Hepatocyte (in vitro differentiated cells): ENCODE measurements around the gene ZFYVE28.

Experiments used
- EZH2 ChIP-seq: fragments of 200-600 bp; sonication (generic); IDR thresholded peaks from 2 replicates; pipeline ENCODE4 v1.6.1; 2016; ENCODE audit warnings: antibody characterized with exemption, mild to moderate bottlenecking, borderline replicate concordance
- TF ChIP-seq, protein P1 (sequence below): fragments of 200-600 bp; sonication (generic); IDR thresholded peaks from 2 replicates; pipeline ENCODE4 v1.5.1; 2016; ENCODE audit warnings: antibody characterized with exemption, mild to moderate bottlenecking; ENCODE audit not compliant: poor library complexity

DNA sequence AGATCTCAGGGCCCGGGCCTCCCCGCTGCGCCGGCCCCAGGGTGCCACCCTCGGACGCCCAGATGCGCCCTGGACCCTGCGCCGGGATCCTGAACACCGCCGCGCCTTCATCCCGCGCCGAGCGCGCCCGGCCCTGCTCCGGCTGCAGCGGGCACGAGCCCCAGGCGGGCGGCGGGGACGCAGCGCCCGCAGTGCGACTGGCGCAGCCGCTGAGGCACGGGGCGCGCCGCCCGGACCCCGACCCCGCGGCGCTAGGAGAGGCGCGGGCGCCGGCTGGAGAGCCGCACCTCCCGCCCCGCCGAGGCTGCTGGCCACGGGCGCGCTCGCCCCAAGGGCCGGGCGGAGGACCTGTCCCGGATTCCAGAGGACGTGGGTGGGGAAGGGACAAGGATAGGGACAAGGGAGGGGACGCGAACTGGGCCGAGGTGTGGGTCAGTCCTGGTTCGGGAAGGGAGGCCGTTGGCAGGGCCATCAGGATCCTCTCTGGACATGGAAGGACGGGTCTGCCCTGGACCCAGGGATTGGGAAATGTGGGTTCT lies 1.1 kb downstream of the ZFYVE28 start:
- TF ChIP-seq, protein P1, sequence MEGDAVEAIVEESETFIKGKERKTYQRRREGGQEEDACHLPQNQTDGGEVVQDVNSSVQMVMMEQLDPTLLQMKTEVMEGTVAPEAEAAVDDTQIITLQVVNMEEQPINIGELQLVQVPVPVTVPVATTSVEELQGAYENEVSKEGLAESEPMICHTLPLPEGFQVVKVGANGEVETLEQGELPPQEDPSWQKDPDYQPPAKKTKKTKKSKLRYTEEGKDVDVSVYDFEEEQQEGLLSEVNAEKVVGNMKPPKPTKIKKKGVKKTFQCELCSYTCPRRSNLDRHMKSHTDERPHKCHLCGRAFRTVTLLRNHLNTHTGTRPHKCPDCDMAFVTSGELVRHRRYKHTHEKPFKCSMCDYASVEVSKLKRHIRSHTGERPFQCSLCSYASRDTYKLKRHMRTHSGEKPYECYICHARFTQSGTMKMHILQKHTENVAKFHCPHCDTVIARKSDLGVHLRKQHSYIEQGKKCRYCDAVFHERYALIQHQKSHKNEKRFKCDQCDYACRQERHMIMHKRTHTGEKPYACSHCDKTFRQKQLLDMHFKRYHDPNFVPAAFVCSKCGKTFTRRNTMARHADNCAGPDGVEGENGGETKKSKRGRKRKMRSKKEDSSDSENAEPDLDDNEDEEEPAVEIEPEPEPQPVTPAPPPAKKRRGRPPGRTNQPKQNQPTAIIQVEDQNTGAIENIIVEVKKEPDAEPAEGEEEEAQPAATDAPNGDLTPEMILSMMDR, result no peak
- no peak for TF ChIP-seq EZH2
